GM23248 (cell line): Measurements from ENCODE around the gene ZNF543.

Source experiments
- EZH2 ChIP-seq: fragments of 200-600 bp; sonication (generic); IDR thresholded peaks from 2 replicates; pipeline ENCODE4 v1.6.1; 2018; ENCODE audit warnings: antibody characterized with exemption, mild to moderate bottlenecking; ENCODE audit not compliant: insufficient read depth, poor library complexity, severe bottlenecking
- EZH2phosphoT487 ChIP-seq: fragments of 200-600 bp; sonication (generic); IDR thresholded peaks from 2 replicates; pipeline ENCODE4 v1.6.1; 2018; ENCODE audit warnings: antibody characterized with exemption, moderate library complexity, mild to moderate bottlenecking, low read depth; ENCODE audit not compliant: insufficient read depth

DNA sequence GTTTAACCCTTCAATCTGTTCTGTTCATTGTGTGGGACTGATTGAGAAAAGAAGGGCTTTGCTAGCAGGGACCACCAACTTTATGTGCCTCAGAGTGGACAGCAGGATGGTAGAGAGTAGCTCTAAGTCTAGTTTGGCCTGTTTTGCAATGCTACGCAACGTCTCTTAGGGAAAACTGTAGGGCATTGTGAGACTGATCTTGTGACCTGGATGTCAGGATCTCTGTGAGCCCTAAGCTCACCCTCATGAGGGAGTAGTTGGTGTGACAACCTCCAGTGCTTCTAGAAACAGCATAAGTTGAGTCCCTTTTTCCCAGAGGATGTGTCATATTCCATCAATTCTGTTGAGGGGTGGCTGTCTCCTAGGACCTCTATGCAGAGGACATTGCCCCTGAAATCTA, 9.5 kb upstream of the ZNF543 start:
- TF ChIP-seq EZH2 (no peak), EZH2phosphoT487 (no peak)
